GM23338 (cell line): ENCODE measurements around the gene SZT2. TPM values are rescaled to one million over a fixed set of nuclear protein-coding genes. Genes with fewer than 3 reads are reported as not detected.

Source experiments
- ATAC-seq: fragments of 200-7000 bp; cut with Tn5 transposase; 3 replicates; pipeline ENCODE4 v1.9.1; 2020
- DNase-seq: peaks from one replicate; pipeline ENCODE4 v3.0.0-alpha.2; 2015; ENCODE audit warnings: low spot score
- H2AFZ ChIP-seq: fragments of 200-600 bp; sonication (generic); 2 replicates; pipeline ENCODE4 v1.8.0; 2016; ENCODE audit warnings: antibody characterized with exemption, mild to moderate bottlenecking, moderate library complexity
- H3F3A ChIP-seq: fragments of 200-600 bp; sonication (generic); replicated peaks from 2 replicates; pipeline ENCODE4 v1.8.0; 2017; ENCODE audit warnings: antibody characterized with exemption, mixed run types, low read depth
- H3K27ac ChIP-seq: fragments of 200-600 bp; sonication (generic); 2 replicates; pipeline ENCODE4 v1.6.1; 2016; ENCODE audit warnings: low read depth
- H3K27me3 ChIP-seq: fragments of 200-600 bp; sonication (generic); 2 replicates; pipeline ENCODE4 v1.8.0; 2016; ENCODE audit warnings: mild to moderate bottlenecking, mixed run types, moderate library complexity; ENCODE audit not compliant: insufficient read depth
- H3K36me3 ChIP-seq: fragments of 200-600 bp; sonication (generic); 2 replicates; pipeline ENCODE4 v1.8.0; 2016; ENCODE audit warnings: mild to moderate bottlenecking; ENCODE audit not compliant: insufficient read depth
- H3K4me1 ChIP-seq: fragments of 200-600 bp; sonication (generic); 2 replicates; pipeline ENCODE4 v1.8.0; 2016; ENCODE audit warnings: mild to moderate bottlenecking, moderate library complexity; ENCODE audit not compliant: insufficient read depth
- H3K4me2 ChIP-seq: fragments of 200-600 bp; sonication (generic); 2 replicates; pipeline ENCODE4 v1.7.1; 2017; ENCODE audit warnings: mixed run types
- H3K4me3 ChIP-seq: fragments of 200-600 bp; sonication (generic); 2 replicates; pipeline ENCODE4 v1.6.1; 2016; ENCODE audit warnings: mixed run types
- H3K79me2 ChIP-seq: fragments of 200-600 bp; sonication (generic); replicated peaks from 2 replicates; pipeline ENCODE4 v1.8.0; 2017; ENCODE audit warnings: mild to moderate bottlenecking; ENCODE audit not compliant: insufficient read depth
- H3K9me2 ChIP-seq: fragments of 200-600 bp; sonication (generic); 2 replicates; pipeline ENCODE4 v1.8.0; 2017; ENCODE audit not compliant: insufficient read depth
- H4K20me1 ChIP-seq: fragments of 200-600 bp; sonication (generic); replicated peaks from 2 replicates; pipeline ENCODE4 v1.8.0; 2017; ENCODE audit warnings: mild to moderate bottlenecking; ENCODE audit not compliant: insufficient read depth
- H3K27ac Mint-ChIP-seq: 2 replicates; pipeline ENCODE4 v1.8.0; 2020; ENCODE audit warnings: inconsistent platforms, mild to moderate bottlenecking, moderate library complexity, mixed read lengths
- H3K27me3 Mint-ChIP-seq: 3 replicates; pipeline ENCODE4 v1.8.0; 2022; ENCODE audit warnings: low read depth, mild to moderate bottlenecking, moderate library complexity, mixed read lengths, inconsistent platforms; ENCODE audit not compliant: insufficient read depth, poor library complexity
- H3K36me3 Mint-ChIP-seq: 3 replicates; pipeline ENCODE4 v1.8.0; 2021; ENCODE audit warnings: low read depth, mild to moderate bottlenecking, inconsistent platforms, moderate library complexity, mixed read lengths
- H3K4me1 Mint-ChIP-seq: 3 replicates; pipeline ENCODE4 v1.8.0; 2020; ENCODE audit warnings: mild to moderate bottlenecking, inconsistent platforms, mixed read lengths
- H3K4me3 Mint-ChIP-seq: 3 replicates; pipeline ENCODE4 v1.8.0; 2021; ENCODE audit warnings: moderate library complexity, mild to moderate bottlenecking, inconsistent platforms, mixed read lengths
- H3K9me3 Mint-ChIP-seq: 3 replicates; pipeline ENCODE4 v1.8.0; 2020; ENCODE audit warnings: moderate library complexity, mild to moderate bottlenecking, inconsistent platforms, mixed read lengths
- CTCF ChIP-seq, 2 experiments: fragments of 200-600 bp in 1 of 2; sonication (generic) in 1 of 2; conservative IDR thresholded peaks; 2 replicates each; pipeline versions ENCODE4 v1.5.1 to v1.6.1; 2016 to 2017; ENCODE audit warnings: antibody characterized with exemption in 2 of 2, low read depth in 2 of 2, mild to moderate bottlenecking in 2 of 2, moderate library complexity in 1 of 2
- EZH2phosphoT487 ChIP-seq: fragments of 200-600 bp; sonication (generic); IDR thresholded peaks from one replicate; pipeline ENCODE4 v1.8.1; 2018; ENCODE audit warnings: antibody characterized with exemption; ENCODE audit not compliant: unreplicated experiment
- JUNB ChIP-seq: IDR thresholded peaks from one replicate; pipeline ENCODE4 v1.6.1; 2016; ENCODE audit warnings: antibody characterized with exemption; ENCODE audit not compliant: unreplicated experiment
- NANOG ChIP-seq: IDR thresholded peaks from 2 replicates; pipeline ENCODE4 v1.6.1; 2016; ENCODE audit warnings: antibody characterized with exemption, borderline replicate concordance
- STAT1 ChIP-seq: IDR thresholded peaks from one replicate; pipeline ENCODE4 v1.6.1; 2016; ENCODE audit warnings: antibody characterized with exemption; ENCODE audit not compliant: unreplicated experiment
- ZNF331 ChIP-seq: fragments of 250-450 bp; sonication (Bioruptor Pico); IDR thresholded peaks from 2 replicates; pipeline ENCODE4 v1.5.0; 2020; ENCODE audit warnings: low read depth, mild to moderate bottlenecking, moderate library complexity
- polyA plus RNA-seq: library from polyadenylated mRNA; unstranded; fragments of >200 nt; fragmentation: Nextera tagmentation; extraction: Ambion mirVana; gene quantifications from 2 replicates; pipeline ENCODE4 v1.2.1, GENCODE V29; 2016
- total RNA-seq: library from RNA; depleted of rRNA; stranded (reverse); fragments of >200 nt; shearing (Covaris generic); gene quantifications from 2 replicates; pipeline ENCODE4 v1.2.3, GENCODE V29; 2014
- TF ChIP-seq, protein P1 (sequence below): IDR thresholded peaks from one replicate; pipeline ENCODE4 v1.6.1; 2018; ENCODE audit warnings: antibody characterized with exemption; ENCODE audit not compliant: unreplicated experiment

Gene SZT2
- total and polyA plus RNA-seq, 2 experiments from 2014 or later: 4.1 to 16.1 TPM

DNA sequence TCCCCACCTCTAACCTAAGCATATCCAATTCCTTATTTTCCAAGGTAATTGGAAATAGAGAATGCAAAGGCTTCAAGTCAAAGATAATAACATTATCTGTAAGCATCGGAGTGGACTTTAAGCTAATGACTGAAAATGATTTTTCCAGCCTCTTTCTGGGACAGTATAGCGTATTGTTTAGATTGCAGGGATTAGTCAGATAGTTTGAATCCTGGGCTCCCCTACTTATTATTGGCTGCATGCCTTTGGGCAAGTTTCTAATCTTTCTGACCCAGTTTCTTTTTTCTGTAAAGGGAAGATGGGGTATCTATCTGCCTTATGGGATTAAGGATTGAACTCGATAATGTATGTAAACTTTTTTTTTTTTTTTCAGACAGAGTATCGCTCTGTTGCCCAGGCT, 32.4 kb upstream of the SZT2 start:
- no peak for ATAC-seq
- H3K27me3 Mint-ChIP-seq: peaks cover 22% of the 10 kb centered on the region
- peaks cover 16% of the 10 kb centered on the region for H3F3A ChIP-seq

More for the DNA sequence above, 32.4 kb upstream of the SZT2 start:
- no peak for TF ChIP-seq JUNB
- TF ChIP-seq, protein P1, sequence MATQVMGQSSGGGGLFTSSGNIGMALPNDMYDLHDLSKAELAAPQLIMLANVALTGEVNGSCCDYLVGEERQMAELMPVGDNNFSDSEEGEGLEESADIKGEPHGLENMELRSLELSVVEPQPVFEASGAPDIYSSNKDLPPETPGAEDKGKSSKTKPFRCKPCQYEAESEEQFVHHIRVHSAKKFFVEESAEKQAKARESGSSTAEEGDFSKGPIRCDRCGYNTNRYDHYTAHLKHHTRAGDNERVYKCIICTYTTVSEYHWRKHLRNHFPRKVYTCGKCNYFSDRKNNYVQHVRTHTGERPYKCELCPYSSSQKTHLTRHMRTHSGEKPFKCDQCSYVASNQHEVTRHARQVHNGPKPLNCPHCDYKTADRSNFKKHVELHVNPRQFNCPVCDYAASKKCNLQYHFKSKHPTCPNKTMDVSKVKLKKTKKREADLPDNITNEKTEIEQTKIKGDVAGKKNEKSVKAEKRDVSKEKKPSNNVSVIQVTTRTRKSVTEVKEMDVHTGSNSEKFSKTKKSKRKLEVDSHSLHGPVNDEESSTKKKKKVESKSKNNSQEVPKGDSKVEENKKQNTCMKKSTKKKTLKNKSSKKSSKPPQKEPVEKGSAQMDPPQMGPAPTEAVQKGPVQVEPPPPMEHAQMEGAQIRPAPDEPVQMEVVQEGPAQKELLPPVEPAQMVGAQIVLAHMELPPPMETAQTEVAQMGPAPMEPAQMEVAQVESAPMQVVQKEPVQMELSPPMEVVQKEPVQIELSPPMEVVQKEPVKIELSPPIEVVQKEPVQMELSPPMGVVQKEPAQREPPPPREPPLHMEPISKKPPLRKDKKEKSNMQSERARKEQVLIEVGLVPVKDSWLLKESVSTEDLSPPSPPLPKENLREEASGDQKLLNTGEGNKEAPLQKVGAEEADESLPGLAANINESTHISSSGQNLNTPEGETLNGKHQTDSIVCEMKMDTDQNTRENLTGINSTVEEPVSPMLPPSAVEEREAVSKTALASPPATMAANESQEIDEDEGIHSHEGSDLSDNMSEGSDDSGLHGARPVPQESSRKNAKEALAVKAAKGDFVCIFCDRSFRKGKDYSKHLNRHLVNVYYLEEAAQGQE: no peak
- no peak for TF ChIP-seq ZNF331 (CRISPR knock-in tag)
- no peak for TF ChIP-seq STAT1
- TF ChIP-seq EZH2phosphoT487: no peak
- no peak for TF ChIP-seq CTCF (conservative IDR thresholded peaks at IDR 0.05; ENCODE audit: low read depth in 2 of 2)
- TF ChIP-seq NANOG: no peak
- Histone ChIP-seq H4K20me1 (peaks cover 22% of the 10 kb centered on the region), H3K79me2 (peaks cover 37% of the 10 kb centered on the region), H3K4me3 (peak overlapping the region; percentile 91), H3K4me1 (peaks cover 19% of the 10 kb centered on the region), H3K27me3 (no peaks in the 10 kb centered on the region), H3K27ac (no peak overlapping the region), H3K36me3 (peaks cover 27% of the 10 kb centered on the region), H3K9me2 (no peaks in the 10 kb centered on the region), H3K4me2 (peak overlapping the region; percentile 90; the same call in 1 of the 2 replicates), H2AFZ (no peak overlapping the region)
- DNase-seq: no peak
- Mint-ChIP-seq H3K4me1 (peaks cover 31% of the 10 kb centered on the region), H3K27ac (no peak overlapping the region), H3K9me3 (no peaks in the 10 kb centered on the region), H3K4me3 (peak overlapping the region; percentile 95; the same call in 1 of the 3 replicates), H3K36me3 (peaks cover 34% of the 10 kb centered on the region)
